Fibroblast of peridontal ligament (primary cell): ENCODE measurements around the gene EPAS1.
"Not testable (repeated sequence)": the region's sequence is repeated elsewhere in the genome, so short reads cannot be mapped to it uniquely, and the experiment has no call there.

Experiments used
- DNase-seq: peaks from one replicate; pipeline ENCODE4 v3.0.0-alpha.2; 2010; ENCODE audit errors: extremely low read depth

EPAS1 gene

GRCh38 chr2:46382331-46383112 is 85.3 kb downstream of the EPAS1 start:
- DNase-seq, result no peak

DNA sequence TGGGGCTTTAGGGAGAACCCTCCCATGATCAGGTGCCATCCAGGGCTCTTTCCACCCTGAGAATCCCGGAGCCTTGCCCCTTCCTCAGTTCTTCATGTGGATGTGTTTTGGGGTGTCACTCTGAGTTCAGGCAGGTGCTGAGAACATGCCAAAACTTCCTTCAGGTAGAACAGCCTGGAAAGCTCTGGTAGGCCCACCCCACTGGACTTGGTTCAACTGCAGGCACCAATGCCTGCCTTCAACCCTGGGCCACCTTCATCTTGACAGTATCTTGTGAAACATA is 85.8 kb downstream of the EPAS1 start:
- DNase-seq, result no peak

DNA sequence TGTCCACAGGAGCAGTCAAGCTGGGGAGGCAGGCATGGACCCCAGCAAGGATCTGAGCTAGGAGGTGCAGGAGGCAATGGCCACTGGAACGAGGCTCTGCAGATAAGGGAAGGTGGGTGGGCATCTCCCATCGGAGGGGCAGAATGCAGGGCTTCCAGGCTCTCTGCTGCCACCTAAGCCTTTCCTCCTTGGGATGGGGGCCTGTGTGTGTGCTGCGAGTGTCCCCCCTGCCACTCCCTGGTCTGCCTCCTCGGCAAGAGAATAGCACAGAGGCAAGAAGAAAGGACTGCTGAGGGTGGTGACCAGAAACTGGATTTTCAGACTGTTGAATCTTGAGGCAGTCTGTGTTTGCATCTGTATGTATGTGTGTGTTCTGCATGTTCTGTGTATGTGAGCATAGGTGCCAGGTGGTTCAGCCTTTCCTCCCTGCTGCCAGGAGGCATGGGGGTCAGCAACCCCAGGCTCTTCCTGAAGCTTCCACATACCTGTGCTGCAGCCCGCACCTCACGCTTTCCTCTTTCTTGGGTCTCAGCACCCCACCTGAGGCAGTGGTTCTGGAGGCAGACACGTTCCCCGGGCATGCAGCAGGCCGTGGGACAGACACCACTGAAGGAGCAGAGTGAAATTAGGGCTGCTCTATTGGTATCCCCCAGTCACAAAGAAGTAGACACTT is 86.7 kb downstream of the EPAS1 start:
- no peak for DNase-seq

DNA sequence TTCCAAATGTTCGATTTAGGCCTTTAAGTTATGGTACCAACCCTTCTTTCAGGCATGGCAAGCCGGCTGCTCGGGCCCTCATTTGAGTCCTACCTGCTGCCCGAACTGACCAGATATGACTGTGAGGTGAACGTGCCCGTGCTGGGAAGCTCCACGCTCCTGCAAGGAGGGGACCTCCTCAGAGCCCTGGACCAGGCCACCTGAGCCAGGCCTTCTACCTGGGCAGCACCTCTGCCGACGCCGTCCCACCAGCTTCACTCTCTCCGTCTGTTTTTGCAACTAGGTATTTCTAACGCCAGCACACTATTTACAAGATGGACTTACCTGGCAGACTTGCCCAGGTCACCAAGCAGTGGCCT is 87.2 kb downstream of the EPAS1 start:
- no peak for DNase-seq

DNA sequence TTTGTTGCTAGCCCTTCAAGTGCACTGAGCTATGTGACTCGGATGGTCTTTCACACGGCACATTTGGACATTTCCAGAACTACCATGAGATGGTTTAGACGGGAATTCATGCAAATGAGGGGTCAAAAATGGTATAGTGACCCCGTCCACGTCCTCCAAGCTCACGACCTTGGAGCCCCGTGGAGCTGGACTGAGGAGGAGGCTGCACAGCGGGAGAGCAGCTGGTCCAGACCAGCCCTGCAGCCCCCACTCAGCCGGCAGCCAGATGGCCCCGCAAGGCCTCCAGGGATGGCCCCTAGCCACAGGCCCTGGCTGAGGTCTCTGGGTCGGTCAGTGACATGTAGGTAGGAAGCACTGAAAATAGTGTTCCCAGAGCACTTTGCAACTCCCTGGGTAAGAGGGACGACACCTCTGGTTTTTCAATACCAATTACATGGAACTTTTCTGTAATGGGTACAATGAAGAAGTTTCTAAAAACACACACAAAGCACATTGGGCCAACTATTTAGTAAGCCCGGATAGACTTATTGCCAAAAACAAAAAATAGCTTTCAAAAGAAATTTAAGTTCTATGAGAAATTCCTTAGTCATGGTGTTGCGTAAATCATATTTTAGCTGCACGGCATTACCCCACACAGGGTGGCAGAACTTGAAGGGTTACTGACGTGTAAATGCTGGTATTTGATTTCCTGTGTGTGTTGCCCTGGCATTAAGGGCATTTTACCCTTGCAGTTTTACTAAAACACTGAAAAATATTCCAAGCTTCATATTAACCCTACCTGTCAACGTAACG is 88.8 kb downstream of the EPAS1 start:
- DNase-seq, result peak; percentile 96

- DNase-seq, result no peak
Measured at GRCh38 chr2:46386763-46387162, 89.6 kb downstream of the EPAS1 start.

GRCh38 chr2:46387292-46387691 is 90.1 kb downstream of the EPAS1 start:
- no peak for DNase-seq

DNA sequence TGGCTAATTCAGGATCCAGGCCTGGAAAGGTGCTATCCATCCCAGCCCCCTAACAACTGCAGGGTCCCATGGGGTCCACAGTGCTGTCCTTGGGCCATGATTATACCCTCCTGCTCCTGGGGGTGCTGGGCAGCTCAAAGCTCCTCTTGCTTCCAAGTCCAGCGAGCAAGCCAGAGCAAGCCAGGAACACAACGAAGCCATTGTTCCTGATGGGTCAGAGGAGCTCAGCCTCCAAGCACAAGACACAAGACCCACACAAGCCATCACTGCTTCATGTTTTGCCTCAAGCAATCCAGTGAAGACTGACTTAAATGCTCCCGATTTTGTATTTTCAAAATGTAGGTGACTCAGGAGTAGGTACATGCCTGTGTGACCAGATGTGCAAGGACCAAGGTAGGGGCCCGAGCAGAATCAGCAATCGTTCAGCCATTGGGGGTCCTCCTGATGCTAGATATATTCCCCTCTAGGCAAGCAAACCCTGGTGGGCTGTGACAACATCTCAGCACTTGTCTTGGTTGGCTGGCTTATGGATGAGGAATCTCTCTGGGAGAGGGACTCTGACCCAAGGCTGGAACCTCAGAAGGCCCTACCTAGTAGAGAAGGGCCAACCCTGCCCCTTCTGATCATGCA is 90.8 kb downstream of the EPAS1 start:
- no peak for DNase-seq

- DNase-seq, result no peak
Measured at GRCh38 chr2:46388881-46389280, 91.7 kb downstream of the EPAS1 start.

- peak; percentile 45 for DNase-seq
Measured at GRCh38 chr2:46389417-46389916, 92.3 kb downstream of the EPAS1 start.

GRCh38 chr2:46390036-46390435 is 92.8 kb downstream of the EPAS1 start:
- DNase-seq, result no peak

- DNase-seq, result no peak
Measured at GRCh38 chr2:46390901-46391395, 93.7 kb downstream of the EPAS1 start.

DNA sequence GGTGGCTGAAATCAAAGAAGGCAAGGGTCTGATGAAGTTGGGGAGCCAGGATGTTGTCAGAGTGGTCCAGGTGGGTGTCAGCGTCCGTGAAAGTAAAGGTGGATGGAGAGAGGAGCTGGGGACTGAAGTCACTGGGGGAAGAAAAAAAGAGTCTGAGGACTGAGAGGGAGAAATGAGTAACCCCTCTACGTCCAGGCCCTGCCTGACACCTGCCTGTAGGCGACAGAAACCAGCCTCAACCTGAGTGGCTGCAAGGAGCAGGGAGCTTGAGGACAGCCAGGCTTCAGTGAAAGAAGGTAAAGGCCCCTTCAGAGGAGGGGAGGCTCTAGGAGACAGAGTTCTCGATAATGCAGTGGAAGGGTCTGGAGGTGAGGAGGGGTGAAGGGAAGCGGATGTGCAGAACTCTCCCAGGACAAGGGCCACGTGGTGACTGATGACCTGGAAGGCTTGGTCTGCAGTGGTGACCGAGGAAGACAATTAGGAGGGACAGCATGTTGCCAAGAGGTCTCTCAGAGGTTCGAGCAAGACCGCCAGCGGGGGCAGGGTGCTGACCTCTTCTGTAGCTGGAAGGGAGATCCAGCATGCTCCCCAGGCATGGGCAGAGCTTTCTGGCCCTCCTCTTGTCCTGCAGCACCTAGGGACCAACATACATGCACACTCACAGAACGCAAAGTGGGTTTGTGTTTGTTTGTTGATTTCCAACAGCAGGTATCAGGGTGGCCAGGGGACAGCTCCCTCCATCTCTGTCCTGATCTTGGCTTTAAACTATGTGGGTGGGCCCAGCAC is 95.5 kb downstream of the EPAS1 start:
- DNase-seq, result no peak

DNA sequence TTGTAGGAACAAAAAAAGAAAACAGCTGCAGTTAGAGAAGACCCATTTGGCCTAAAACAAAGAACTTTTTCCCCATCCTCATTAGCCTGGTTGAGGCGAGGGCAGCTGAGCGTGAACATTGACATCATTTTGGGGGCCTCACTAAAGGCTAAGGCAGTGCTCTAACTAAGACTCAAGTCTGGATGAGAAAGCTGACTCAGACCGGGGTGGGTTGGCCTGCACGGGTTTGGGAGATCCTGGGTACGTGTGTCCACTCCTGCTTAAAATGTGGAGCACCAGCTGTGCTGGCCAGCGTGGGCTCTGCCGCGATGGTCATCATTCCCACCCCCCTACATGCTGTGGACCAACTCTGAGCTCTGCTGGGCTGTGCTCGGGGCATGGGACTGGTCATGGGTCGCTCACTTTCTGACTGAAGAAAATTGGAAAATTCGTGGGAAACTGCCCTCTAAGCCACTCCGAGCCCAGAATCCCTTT is 96.2 kb downstream of the EPAS1 start:
- DNase-seq, result no peak

- no peak for DNase-seq
Measured at GRCh38 chr2:46393865-46394264, 96.7 kb downstream of the EPAS1 start.

DNA sequence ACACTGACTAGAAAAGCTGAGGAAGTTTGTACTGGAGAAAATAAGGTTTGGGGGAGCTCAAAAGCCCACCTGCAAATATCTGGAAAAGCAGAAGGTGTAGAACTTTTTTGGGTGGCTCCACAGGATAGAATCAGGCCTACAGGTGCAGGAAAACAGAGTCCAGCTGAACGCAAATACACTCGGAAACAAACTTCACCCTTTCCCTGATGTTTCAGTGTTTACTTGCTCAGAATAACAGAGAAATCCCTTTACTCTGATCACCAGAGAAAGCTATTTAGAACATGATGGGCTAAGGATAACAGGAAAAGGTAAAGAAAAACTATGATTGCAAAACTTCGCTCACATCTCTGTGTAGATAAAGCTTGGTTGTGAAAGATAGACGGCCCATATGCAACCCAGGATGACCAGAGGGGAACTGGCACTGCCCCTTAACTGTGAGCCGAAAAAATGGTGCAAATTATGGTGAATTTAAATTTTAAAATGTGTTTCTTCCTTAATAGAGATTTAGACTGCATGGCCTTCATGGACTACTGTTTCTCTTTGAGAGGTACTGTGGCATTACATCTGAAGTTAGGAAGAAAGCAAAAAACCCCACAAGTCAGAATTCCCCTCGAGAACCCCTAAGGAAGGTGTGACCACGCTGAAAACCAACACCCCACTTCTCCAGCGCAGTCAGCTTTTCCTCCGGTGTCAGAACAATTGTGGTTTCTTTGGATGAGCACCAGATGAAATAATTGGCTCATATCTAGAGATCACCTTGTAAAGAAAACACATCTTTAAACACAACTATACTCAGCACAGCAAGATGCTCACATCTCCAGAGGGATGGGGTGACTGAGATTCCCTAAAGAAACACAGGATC is 97.7 kb downstream of the EPAS1 start:
- no peak for DNase-seq

- DNase-seq, result not testable (repeated sequence)
Measured at GRCh38 chr2:46395730-46396129, 98.5 kb downstream of the EPAS1 start.

DNA sequence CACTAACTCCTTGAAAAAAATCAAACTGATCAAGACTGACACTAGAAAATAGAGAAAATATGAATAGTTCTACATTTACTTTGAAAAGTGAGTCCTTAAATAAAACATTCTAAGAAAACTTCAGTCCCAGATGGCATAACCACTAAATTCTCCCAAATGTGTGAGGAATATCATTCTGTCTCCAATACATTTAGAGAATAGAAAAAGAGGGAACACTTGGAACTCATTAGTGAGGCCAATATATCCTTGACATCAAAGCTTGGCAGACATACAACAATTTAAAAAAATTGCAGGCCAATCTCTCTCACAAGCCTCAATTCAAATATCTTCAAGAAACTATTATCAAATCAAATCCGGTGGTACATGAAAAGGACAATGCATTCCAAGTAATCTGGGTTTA is 102.8 kb downstream of the EPAS1 start:
- peak; percentile 82 for DNase-seq

DNA sequence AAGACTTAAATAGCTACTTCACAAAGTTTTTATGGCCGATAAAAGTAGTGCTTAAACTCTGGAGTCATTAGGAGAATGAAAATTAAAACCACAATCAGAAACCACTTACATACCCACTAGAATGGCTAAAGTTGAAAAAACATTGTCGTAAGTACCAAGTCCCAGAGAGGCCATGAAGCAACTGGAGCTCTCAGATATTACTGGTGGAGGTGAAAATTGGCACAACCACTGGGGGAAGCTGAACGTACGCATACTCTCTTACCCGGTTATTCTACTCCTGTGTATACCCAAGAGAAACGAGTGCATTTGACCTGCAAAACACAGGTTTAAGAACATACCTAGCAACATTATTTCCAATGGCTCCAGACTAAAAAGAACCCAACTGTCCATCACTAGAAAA is 105.7 kb downstream of the EPAS1 start:
- DNase-seq, result no peak

GRCh38 chr2:46404181-46404759 is 107.1 kb downstream of the EPAS1 start:
- DNase-seq, result no peak
